Stimulated activated CD4-positive, alpha-beta T cell treated with anti-CD3 and anti-CD28 coated beads, Interleukin-4, amount 100 ng/mL, for 48 hours (primary cell): ENCODE measurements around the gene CXCL8.
"Not testable (repeated sequence)": the region's sequence is repeated elsewhere in the genome, so short reads cannot be mapped to it uniquely, and the experiment has no call there.

Experiments used
- DNase-seq, 2 donors: peaks; one replicate each; pipeline ENCODE4 v3.0.0-alpha.2; 2020; ENCODE audit warnings: low read depth in 2 of 2

The CXCL8 gene

DNA sequence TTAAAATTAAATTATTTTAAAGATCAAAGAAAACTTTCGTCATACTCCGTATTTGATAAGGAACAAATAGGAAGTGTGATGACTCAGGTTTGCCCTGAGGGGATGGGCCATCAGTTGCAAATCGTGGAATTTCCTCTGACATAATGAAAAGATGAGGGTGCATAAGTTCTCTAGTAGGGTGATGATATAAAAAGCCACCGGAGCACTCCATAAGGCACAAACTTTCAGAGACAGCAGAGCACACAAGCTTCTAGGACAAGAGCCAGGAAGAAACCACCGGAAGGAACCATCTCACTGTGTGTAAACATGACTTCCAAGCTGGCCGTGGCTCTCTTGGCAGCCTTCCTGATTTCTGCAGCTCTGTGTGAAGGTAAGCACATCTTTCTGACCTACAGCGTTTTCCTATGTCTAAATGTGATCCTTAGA is at the start of gene CXCL8:
Gene CXCL8 (plus strand): TSS at position 217 of the 426 bp plus-strand sequence. CDS start 90 bp downstream, at position 307.
- no peak for DNase-seq

DNA sequence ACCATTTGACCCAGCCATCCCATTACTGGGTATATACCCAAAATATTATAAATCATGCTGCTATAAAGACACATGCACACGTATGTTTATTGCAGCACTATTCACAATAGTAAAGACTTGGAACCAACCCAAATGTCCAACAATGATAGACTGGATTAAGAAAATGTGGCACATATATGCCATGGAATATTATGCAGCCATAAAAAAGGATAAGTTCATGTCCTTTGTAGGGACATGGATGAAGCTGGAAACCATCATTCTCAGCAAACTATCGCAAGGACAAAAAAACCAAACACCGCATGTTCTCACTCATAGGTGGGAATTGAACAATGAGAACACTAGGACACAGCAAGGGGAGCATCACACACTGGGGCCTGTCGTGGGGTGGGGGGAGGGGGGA is 49.2 kb upstream of the CXCL8 start:
- not testable (repeated sequence) for DNase-seq

DNA sequence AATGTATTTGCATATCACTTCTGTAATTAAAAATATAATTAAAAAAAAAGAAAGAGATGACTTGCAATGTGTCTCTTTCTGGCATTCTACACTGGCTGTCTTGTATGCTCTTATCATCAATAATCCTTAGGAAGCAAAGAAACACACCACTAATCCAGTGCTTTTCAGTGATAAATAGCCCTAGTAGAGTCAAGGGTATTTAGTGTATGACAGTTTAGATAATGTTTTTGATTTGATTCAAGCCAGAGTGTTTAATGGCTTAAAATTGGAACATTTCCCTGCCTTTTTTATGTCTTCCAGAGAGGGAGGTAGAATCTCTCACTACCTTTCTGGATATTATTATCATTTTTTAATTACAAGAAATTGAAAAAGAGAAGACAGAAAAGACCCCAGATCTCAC is 48.6 kb upstream of the CXCL8 start:
- no peak for DNase-seq

DNA sequence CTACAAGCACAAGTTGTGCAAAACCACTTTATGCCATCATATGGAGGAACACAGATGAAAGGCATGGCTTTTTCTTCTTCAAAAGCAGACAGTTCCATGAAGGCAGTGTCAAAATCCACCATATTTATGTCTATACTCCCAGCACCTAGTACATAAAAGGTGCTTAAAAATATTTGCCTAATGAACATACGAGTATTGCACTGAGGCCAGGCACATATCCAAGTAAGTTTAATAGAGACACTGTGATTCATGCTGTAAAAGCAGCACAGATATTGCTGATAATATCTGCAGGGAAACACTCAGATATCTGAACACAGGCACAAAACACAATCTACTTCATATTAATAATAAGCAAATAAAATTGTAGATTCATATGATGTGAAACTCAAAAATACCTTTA is 48.1 kb upstream of the CXCL8 start:
- DNase-seq, result no peak

DNA sequence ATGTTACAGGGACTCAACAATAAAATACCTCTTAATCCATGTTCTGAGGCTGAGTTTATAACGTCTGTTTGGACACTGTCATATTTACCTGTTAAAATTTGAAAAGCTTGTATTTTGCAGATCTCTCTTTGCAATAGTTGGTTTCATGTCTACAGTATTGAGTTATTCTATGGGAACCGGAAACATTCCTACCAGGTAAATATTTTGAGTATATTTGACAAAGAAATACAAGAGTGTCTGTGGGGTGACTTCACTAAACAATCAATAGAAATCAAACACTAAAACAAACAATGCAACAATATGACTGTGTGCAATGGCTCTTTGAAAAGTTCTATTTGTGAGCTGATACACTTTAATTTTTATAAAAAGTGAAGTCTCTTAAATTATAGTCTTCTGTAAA is 47.7 kb upstream of the CXCL8 start:
- DNase-seq, result no peak

DNA sequence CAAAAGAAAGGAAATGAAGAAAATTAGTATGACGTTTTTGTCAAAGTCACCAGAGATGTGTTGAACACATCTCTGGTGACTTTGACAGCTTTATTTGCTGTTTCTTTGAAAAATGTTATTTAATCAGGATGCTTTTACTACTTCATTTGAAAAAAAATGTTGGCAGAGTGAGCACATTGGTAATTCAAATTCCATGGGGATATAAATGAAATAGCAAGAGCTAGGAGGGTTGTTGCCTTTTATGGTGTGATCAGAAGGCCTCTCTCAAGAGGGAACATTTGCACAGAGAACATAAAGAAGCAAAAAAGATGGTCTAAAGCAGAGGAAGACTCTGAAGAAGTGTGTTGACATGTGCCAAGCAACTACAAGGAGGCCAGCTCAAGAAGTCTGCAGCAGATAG is 46.6 kb upstream of the CXCL8 start:
- DNase-seq, result no peak

DNA sequence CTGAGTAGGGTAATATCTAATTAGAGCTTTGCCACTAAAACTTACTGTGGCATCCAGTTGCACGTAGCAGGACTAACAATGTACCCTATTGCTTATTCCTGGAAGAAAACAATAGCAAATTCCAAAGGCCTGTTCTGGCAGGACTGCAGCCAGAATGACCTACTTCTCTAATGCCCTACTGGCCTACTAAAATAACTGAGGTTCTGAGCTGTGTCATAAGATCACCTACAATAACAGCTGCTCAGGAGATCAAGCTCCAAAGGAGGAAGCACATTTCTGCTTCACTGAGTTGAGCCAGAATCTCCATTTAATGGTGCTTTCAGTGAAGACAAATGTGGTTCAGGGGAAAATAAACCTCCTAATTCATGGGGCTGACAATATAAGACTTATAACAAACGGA is 42.2 kb upstream of the CXCL8 start:
- DNase-seq, result no peak

DNA sequence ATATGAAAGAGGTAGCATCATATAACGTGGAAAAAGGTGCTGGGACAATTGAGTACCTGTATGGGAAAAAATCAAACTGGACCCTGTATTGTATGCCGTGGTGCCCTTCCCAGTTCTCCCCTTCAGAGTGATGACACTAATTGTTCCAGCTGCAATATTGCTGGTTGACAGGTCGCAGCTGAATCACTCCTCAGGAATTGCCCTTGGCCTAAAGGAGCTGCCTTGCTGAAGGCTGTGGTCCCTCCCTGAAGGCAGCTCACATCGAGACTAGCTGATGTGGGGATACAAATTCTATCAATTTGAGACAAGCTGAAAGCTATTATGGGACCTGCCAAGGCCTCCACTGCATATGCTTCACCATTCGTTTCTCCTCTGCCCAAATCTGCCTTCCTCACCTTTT is 39.3 kb upstream of the CXCL8 start:
- no peak for DNase-seq

DNA sequence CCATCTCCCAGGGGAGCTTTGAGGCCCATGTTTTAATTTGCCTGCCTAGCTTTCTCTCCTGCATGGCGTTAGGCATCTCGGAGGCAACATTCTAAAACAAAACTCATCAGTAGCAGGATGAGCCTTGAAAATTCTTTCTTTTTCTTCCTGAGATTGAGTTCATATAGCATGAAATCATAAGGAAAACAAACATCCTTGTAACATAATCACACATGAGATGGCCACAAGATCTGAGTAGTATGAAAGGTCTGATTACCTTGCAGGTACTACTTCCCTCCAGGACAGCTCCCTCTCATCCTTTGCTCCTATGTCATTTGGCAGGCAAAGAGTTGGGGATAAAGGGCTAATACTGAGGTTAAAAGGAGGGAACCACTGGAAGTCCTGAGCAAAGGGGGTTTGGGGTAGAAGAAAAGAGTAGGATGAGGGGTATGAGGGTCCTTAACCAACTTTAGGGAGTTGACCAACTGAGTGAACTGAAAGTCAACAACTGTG is 37.5 kb upstream of the CXCL8 start:
- DNase-seq, result no peak

DNA sequence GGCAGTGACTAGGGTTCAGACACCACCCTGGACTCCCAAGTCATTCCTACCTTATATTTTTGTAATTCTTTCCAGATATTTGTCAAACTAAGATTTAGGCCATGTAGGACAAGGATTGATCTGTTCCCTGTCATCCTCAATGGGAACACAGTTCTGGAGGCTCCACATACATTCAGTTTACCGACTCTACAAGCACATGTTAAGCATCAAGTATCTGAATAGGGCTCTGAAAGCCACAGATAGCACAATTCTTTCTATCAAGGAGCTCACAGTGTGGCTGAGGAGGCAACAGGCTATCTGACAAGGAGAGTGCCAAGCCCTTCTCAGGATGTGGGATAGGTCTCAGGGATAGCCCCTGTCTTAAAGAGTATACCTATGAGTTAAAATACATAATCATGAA is 37.0 kb upstream of the CXCL8 start:
- DNase-seq, result no peak

DNA sequence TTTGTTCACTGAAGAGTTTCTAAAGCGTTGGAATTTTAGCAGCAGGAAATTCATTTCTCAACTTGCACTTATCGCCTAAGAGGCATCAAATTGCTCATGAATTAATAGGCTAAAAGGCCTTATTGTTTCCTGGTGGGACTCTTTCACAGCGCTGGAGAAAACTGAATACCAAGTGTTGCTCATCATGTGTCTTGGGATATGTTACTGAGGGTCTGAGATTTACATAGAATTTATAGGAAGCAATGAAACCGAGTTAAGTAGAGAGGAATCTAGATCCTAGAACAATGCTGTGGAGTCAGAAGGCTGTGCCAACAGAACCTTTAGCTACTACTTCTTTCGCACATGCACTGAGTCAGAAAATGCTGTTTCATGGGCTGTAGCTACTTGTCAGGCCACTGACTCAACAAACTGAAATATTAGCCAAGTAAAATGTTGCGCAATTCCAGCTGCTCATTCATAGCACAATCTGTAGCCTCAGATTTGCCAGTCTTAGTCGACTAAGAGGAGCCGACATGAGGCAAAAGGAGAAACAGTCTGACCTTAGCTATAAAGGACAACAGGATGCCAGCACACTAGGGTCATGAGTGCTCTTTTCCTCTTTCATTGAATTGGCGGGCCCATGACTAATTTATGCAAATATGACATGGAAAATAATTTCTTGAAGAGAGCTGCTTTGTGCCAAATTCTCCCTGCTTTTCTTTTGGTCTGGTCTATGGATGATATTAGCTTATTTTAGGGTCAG is 35.9 kb upstream of the CXCL8 start:
- no peak for DNase-seq

DNA sequence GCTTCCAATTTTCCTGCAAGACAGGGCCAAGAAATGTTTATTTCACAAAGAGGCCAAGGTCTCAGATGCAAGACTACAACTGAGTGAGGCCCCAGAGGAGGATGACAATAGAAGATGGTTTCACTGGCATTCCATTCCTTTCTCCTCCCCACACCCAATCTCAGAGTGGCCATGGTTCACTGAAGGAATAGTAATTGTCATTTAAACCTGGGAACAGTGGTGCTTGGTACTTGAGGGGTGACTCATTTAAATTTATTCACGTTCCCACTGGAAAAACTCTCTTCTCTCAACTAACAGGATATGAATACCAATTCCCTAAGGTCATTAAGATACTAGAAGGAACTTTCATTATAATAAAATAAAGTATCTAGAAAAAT is 35.3 kb upstream of the CXCL8 start:
- DNase-seq, result no peak

DNA sequence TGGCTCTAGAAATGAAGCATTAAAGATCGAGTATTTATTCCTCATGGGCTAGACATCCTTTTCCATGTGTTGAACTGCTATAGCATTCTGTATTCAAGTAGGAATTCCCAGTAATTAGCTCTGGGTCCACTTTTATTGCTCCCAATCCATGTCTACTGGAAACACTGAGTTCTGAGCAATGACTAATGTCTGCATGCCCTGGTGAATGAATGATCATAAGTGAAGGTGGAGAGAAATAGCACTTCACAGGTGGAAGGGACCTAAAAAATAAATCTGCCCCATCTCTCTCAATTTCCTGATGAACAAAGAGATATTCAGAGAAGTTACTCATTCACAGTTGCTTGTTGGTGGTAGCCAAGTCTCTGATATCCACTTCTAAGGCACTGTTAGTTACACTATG is 34.6 kb upstream of the CXCL8 start:
- DNase-seq, result no peak

DNA sequence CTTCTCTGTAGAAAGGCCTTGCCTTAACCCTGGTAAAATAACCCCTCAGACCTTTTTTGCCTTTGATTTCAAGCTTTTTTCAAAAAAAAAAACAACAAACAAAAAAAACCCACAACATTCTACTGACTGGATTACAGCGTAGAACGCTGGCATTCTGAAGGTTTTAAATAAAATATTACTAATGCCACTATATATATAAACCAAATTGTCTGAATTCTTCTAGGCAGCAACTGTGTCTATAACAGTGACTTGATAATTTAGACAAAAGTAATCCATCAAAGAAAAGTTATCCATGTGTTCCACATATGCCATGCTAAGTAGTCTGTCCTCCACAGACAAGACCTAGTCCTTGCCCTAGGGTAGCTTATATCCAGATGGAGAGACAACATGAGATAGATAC is 33.6 kb upstream of the CXCL8 start:
- DNase-seq, result no peak

DNA sequence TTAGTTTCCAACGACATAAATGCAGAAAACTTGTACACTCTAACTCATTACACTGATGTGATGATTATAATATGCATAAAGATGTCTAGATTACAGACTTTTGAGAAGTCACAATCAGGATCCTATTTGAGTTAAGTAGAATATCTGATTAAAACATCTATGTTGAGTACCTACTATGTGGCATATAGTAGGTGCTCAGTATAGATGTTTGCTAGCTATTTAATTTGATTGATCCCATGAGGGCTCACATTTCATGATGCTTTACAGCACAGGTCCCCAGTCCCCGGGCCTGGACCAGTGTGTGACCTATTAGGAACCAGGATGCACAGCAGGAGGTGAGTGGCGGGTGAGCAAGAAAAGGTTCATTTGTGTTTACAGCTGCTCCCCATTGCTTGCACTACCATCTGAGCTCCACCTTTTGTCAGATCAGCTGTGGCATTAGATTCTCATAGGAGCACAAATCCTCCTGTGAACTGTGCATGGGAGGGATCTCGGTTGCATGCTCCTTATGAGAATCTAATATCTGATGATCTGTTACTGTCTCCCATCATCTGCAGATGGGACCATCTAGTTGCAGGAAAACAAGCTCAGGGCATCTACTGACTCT is 33.0 kb upstream of the CXCL8 start:
- DNase-seq, result no peak

DNA sequence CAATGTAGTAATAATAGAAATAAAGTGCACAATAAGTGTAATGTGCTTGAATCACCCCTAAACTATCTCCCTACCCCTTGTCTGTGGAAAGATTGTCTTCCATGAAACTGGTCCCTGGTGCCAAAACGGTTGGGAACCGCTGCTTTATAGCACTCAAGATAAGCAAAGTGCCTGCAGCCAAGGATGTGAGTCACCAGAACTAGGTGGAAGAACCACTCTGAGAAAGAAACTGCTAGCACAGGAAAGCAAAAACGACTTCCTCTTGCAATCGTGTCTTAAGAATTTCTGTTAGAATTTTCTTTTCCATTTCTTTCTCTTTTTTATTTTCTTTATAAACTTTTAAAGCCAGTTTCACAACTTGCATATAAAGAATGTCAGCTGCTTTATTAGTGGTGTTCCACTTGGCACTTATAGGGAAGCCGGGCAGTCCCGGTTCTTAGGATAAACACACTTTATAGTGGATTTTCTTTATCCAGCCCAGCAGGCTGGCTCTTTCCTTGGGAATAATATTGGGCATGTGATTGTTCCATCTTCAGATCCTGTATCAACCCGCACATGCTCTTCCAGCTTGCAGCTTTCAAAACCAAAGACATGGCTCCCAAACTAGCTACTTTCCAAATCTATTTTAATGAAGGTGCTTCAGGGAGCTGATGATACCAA is 32.3 kb upstream of the CXCL8 start:
- DNase-seq, result no peak

DNA sequence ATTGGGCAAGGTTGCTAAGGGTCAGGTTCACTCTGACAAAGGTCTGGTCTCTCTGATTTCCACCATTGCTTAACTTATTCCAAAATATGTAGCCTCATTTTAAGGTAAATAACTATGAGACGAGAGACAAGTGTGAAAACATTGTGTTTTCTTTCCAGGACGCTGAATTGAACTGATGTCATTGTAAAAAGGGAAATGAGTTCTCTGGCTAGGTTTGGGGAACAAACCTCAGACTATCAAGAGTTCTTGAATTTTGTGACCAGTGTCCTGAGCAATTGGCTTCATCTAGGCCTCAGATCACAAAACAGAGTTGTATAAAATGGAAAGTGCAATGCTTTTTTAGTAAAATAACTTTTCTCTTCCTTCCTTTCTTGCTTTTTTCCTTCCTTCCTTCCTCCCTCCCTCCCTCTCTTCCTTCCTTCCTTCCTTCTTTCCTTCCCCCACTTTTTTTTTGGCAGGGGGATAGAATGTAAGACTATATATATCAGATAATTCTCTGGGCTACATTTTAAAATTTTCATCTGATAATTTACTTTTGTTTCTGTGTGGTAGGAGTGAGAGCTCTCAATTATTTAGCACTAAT is 30.8 kb upstream of the CXCL8 start:
- DNase-seq, result no peak

DNA sequence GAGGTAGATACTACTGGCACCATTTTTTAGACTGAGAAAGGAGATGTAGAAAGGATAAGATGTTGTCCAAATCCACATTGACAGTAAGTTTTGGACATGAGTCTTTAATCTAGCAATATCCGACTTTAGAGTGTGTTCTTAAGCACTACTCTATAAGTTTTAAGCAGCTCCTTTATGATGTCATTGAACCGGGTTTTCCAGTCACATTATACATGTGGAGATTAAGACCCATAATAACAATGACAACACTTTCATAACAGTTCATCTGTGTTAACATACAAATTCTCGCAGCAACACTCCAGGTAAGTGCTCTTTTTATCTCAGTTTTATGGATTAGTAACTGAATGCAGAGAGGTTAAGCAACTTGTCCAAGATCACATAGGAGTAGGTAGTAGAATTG is 30.3 kb upstream of the CXCL8 start:
- no peak for DNase-seq

DNA sequence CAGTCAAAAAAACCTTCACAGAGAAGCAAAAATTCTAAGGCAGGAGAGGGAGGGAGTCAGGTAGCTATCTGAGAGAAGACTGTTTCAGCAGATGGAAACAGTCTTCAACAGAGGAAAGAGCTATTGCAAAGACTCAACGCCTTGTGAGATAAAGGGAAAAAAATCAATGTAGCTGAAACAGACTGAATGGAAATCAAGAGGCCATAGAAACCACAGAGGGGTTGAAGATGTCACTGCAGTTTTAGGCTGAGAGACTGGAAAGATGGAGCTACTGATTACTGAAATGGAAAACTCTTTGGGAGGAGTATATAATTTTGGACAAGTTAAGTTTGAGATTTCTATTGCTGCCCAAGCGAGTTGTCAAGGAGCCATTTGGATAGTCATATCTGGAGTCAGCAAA is 28.4 kb upstream of the CXCL8 start:
- no peak for DNase-seq

DNA sequence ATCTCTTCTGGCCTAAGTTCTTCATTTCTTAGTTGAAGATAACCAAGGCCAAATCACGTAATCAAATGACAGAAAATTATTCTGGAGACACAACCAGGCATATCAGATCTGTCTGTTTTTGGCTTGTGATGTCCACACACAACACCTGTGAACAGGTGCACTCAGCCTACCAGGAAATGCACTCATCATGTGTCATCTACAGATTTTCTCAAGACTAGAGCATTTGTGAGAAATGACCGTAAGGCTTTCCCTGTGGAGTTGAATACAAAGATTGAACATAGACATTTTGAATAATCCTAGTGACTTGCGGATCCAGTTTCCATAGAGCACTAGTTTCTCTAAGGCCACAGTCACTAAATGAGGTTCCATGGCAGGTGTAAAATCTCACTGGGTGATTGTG is 26.7 kb upstream of the CXCL8 start:
- no peak for DNase-seq

DNA sequence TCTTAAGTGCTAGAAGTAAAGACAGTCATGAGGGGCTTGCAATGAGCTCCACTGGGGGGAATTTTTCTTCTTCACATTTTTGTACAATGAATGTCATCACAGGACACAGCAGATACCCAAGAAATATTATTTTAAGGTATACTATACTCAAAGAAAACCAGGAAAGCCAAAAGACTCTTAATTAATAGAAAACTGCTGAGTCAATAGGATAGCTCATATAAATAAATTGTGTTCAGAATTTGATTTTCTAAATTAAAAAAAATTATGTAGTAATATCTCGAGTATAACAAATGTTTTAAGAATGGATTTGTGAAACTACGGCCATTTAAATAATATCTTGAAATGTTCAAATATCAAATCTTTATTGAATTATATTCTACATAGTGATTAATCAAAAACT is 25.7 kb upstream of the CXCL8 start:
- no peak for DNase-seq

DNA sequence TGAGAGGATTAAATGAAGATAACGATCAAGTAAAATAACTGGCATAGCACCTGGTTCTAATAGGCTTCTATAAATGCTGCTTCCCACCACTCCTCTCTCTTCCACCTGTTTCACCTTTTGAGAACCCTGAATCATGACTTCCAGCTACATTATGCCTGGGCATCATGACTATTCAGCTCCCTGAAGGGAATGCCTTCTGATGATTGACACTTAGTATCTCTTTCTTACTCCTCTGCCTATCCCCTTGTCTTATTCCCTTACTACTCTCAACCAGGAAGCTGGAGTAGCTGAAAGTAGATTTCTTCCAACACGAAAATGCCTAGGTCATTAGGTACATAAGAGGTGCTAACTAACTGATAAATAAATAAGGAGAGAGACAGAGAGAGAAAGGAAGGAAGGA is 24.7 kb upstream of the CXCL8 start:
- no peak for DNase-seq
